HG02885 (cell line): Measurements from ENCODE around the gene ANKRD36C.
A peak's percentile ranks its signal among the peaks of the same experiment; 100 is the strongest.
"Not testable (repeated sequence)": the region's sequence is repeated elsewhere in the genome, so short reads cannot be mapped to it uniquely, and the experiment has no call there.

Experiments used
- ATAC-seq: cut with Tn5 transposase; IDR thresholded peaks from one replicate; pipeline ENCODE4 v1.9.1; 2021; ENCODE audit warnings: mild to moderate bottlenecking; ENCODE audit not compliant: unreplicated experiment, poor library complexity

The ANKRD36C gene

DNA sequence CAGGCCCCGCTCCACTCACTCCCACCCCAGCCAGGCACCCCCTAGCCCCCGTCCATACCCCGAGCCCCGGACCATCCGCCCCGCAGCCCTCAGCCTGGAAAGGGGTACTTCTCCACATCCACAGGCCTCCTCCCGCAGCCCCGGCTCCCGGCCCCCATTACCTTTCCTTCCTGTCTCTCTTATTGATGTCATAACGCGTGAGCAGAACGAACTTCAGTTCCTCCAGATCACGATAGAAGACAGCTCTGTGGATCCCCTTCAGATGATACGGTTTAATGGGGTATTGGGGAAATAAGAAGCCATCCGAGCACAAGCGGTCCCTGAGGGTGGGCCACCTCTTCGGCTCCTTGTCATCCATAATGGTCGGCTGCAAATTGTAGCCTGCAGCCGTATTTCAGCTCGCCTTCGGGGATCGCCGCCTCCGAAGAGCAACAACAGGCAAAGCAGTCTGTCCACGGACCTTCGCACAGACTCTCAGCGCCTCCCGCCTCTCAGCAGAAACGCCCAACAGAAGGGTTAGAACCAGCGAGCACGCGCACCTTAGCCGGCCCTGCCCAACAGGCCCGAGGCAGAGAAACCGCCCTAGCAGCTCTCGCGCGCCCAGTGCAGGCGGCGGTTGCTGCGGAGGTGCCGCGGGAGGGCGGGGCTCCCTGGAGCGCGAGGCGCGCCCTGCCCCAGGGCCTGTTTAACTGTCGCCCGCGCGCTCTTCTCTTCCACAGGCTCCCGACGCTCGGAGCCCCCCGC is at the start of gene ANKRD36C:
Gene ANKRD36C, minus strand, starts transcription at position 474 of the 744 bp plus-strand sequence. Its CDS starts 116 bp downstream, at position 358.
- peak; percentile 95 for ATAC-seq

DNA sequence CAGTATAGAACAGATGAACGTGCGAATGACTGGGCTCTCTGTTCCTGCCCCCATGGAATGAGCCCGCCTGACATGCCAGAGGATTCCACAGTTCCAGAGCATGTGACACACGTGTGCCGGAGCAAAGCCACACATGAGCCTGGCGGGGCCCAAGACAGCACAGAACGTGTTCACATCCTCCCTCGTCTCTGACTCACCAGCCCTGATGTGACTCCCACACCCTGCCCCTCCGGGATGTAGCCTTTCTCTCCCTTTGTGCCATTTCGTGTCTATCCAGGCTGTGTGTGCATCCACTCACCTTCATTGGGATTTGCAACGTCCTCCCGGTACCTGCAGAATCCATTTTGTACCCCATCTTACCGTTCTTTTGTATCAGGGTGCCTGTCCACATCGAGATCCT is 43.9 kb upstream of the ANKRD36C start:
- not testable (repeated sequence) for ATAC-seq

DNA sequence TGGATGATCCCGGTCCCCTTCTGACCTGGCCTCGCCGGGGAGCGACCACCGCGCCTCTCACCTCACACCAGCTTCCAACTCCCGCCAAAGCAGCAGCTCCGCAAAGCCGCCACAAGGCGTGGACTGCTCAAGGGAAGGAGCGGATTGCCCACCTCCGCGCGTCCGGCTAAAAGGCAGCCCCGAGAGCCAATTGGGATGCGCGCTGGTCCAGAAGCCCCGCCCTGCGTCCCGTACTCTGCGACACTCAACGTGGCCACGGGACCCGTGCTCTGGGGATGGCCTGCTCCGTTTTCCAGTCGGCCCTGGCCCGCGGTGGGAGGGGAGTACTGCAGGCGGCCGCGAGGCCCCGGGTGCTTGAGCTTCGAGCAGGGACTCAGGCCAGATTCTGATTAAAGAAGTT is 43.2 kb upstream of the ANKRD36C start, which contains the start of gene GPAT2:
Gene GPAT2, minus strand, starts transcription at position 125 of the 400 bp plus-strand sequence. CDS start 2,557 bp downstream, outside the sequence.
- ATAC-seq = not testable (repeated sequence)

DNA sequence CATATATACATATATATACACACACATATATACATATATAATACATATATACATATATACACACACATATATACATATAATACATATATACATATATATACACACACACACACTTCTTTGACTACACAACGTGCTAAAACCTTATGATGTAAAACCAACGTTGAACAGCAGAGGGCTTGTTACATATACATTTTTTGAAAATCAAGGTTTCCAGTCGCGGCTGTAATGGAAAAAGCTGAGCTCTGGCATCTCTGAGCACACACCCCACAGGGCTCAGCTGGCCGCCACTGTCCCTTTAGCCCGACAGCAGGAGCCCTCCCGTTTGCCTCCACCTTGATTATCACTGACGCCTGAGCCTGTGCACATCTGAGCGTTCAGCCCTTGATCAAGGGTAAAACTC is 42.4 kb upstream of the ANKRD36C start:
- ATAC-seq = not testable (repeated sequence)

DNA sequence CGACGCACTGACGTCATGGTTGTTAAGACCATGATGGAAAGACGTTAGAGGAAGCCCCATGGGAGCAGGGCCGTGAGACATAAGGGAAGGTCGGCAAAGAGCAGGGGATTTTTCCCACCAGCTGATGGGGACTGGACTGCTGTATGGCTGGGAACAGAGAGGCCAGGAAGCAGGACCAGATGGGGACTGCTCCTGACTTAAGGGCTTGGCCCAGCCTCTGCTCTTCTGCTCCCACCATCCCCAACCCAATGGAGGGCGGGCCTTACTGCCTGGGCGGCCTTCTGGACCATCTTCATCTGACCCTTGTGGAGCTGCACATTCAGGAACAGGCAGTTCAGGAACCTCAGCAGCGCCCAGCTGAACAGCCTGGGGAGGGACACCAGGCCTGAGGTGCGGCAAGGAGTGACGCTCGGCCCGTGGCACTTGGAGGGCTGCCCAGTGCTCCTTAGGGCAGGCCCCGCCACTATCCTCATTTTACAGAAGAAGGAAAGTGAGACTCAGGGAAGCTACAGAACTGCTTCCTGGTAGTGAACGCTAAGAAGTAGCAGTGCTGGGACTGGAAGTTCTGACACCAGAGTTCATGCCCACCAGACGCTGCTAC is 36.2 kb upstream of the ANKRD36C start:
- not testable (repeated sequence) for ATAC-seq

DNA sequence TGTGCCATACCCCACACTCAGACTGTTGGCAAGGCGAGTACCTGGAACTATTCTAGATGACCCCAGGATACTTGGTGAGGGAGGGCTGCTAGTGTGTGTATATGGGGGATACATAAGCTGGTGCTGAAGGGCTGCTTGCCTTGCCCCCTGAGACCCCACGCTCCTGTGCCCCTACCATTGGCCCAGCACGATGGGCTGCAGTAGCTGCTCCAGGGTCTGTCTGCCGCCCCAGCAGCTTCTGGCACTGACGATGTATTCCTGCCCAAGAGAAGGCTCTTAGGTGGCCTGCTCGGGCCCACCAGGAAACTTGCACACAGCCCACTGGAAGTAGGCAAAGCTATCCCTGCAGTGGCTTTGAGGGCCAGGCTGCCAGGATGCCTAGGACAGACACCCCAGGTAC is 34.1 kb upstream of the ANKRD36C start:
- ATAC-seq = not testable (repeated sequence)

DNA sequence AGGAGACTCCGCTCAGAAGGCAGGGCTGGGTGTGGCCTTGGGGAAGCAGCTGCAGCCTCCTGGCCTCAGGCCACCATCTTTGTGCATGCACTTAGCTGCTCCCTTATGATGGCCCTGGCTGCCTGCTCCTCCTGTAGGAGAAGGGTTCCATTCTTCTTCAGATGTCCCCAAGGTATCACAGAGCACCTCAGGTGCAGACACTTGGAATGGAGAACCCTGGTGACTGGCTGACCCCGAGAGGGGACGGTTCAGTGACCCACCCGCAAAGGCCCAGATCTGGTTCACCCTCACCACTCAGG is 33.5 kb upstream of the ANKRD36C start:
- ATAC-seq = no peak

DNA sequence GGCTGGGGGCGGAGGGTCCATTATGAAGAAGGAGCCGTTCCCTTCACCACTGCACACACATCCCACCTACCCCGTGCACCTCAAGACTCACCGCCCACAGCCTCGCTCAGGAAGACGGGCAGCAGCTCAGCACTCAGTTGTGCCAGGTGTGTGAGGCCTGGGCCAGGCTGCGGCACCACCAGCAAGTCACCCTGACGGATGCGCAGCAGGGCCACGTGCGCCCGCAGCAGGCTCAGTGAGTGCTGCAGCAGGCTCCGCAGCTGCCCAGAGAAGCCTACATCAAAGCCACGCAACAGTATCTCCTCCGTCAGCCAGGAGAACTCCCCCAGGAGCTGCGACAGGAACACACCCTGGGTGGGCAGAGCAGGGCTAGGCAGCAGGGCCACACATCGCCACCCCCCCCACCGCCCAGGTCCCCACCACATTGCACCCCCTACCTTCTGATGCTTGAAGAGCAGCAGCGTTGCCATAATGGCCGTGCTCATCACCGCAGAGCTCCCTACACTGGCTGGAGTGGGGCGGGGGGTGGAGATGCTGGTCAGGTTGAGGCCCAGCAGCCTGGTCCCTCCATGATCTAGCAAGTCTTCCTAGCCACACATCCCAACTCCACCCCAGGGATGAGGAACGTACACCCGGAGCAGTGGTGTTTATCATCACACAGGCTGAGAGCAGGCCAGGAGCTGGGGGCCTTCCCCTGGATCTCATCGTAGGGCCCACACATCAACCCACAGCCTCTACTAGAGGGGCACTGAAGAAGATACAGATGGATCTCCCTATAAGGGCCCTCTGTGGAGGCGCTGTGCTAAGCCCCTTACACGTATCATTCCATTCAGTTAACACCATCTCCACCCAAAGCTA is 32.9 kb upstream of the ANKRD36C start:
- no peak for ATAC-seq

DNA sequence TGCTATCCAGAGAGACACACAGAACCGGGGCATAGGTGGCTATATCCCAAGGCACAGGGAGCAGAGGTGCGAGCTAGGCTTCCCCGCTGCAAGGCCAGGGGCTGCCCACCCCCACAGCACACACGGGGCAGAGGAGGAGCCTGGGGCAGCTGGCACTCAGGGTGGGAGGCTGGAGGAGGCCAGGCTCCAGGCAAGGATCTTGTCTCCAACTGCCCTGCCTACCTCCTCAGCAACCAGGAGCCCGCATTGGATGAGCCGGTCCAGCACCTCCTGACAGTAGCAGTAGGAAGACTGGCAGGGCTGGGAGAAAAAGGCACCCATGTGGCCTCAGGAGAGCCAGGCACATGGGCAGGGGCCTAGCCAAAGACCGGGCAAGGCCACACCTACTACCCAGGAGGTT is 32.1 kb upstream of the ANKRD36C start:
- ATAC-seq = not testable (repeated sequence)

DNA sequence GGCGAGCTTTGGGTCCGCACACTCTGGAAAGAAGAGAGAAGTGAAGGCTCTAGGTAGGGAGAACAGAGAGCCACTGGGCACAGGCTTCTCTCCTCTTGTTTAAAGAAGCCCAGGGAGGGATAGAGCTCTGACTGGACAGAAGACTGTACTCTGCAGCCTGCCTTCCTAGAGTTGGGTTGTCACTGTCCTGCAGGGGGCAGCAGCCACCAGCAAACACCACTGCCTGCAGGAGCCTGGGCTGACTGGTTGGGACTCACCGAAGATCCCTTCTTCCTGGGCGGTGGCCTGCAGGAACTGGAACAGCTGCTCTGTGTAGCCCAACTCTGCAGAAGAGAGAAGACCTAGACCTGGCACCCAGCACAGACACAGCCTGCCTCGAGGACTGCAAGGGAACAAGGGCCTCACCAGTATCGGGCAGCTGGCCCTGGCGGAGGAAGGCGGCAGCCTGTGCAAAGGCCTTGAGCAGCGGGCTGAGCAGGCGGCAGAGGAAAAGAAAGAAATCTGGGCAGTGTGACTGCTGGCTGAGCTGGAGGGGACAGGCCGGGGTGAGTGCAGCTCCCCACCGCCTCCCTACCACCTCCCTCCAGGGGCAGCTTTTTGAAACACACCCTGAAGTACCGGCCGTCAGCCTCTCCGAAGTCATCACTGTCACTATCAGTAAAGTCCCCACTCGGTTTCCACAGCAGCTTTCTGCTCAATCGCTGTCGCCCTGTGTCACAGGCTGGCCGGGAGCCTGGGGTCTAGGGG is 31.2 kb upstream of the ANKRD36C start:
- ATAC-seq = peak; percentile 83

DNA sequence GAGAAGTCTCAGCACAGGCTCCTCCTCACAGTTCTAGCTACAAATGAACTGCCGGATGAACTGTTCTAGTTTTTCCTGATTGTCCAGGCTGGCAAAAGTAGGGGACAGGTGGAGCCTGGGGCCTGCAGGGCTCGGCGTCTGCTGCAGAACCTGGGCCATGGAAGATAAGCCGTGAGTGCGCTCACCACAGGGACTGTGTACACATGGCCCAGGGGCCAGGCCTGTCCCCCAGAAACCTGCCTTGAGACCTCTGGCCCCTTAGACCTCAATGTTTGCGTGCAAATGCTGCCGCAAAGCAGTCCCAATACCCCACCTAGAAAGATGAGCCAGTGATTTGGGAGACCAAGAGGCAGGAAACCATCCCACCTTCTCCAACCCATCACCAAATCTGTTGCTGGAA is 30.5 kb upstream of the ANKRD36C start:
- not testable (repeated sequence) for ATAC-seq

DNA sequence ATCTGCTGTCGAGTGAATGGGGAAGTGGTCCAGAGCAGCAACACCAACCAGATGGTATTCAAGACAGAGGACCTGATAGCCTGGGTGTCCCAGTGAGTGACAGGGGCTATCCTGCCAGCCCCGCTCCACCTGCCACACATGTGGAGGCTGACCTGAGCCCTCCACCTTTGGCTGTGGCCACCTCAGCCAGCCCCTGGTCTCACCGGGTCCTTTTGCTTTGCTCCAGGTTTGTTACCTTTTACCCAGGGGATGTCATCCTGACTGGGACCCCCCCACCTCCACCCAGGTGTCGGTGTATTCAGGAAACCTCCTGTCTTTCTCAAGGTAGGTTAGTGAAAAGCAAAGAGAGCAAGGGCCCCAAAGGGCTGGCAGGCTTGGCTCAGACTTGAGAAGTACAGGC is 29.5 kb upstream of the ANKRD36C start:
- ATAC-seq = not testable (repeated sequence)

DNA sequence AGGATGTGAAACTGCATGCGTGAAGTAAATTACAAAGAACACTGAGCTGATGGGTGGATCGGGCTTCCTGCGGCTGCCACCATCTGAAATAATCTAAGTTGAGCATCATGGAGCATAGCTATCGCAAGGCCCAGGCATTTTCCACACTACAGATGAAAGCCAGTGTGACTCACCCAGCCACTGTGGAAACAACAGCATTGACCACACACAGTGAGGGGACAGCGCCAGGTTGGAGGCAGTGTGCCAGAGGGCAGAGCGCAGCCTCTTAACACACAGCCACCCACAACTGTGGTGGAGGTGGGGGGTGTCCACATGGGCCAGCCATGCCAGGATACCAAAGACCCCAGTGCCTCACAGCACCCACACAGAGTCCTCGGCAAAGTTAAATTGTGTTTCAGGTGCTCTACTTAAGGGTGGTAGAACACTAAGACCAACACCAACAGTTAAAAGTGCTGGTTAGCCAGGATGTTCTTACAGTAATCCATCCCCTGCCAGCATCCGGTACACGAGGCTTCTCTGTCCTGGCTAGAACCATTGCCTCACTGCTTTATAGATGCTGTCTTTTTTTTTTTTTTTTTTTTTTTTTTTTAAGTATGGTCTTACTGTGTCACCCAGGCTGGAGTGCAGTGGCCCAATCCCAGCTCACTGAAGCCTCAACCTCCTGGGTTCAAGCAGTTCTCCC is 28.4 kb upstream of the ANKRD36C start:
- not testable (repeated sequence) for ATAC-seq

DNA sequence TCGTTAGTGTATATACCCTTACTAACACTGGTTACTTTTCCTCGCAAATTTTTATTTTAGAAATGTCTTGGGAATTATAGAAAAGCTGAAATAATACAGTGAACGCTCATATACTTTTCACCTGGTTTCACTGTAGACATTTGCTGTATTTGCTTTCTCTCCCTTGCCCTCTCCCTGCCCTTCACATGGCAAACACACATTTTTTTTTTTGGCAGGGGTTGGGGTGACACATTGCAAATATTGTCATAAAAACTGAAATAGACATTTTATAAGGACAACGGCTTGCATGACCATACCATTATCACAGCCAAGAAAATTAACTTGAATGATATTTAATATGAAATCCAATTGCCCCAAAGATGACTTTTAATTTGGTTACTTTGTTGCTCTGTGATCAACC is 24.7 kb upstream of the ANKRD36C start:
- ATAC-seq = not testable (repeated sequence)

DNA sequence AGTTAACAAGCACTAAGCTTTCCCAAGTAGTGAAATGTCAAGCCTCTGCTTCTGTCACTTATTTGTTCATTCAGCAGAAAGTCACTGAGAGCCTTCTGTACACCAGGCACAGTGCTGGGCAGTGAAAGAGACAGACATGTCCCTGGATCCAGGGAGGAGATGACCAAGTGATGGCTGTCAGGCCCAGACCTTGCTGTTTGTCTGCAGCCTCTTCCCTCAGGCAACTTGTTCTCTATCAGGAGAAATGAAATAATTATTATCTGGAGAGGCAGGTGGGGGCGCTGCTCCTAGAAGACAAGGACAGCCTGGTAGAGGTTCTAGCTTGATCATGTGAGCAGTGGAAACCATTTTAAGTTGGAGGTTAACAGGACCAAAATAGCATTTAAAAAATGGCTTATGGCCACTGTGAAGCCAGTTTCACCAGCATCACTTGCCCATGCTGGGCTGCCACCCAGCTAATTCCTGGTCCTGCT is 21.2 kb upstream of the ANKRD36C start:
- ATAC-seq = not testable (repeated sequence)

DNA sequence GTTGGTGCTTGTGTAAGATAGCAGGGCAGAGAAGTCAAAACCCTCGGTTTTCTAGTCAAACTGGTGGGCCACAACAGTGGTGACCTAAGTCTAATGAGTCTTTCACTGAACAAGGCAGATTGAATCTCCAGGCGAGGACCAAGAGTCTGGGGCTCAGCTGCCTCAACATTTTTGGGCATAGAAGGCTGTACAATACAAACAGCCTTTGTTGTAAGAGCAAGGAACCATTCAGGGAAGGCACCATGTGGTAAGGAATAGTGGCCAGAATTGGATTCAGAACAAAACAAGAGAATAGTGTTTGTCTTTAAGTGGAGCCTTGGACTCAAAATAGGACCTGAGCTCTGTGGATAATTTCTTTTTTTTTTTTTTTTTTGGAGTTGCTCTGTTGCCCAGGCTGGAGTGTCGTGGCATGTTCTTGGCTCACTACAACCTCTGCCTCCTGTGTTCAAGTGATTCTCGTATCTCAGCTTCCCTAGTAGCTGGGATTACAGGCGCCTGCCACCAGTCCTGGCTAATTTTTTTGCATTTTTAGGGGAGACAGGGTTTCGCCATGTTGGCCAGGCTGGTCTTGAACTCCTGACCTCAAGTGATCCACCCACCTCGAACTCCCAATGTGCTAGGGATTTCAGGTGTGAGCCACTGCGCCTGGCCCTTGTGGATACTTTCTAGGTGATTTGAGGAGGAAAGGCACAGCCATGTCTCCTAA is 20.6 kb upstream of the ANKRD36C start:
- not testable (repeated sequence) for ATAC-seq

DNA sequence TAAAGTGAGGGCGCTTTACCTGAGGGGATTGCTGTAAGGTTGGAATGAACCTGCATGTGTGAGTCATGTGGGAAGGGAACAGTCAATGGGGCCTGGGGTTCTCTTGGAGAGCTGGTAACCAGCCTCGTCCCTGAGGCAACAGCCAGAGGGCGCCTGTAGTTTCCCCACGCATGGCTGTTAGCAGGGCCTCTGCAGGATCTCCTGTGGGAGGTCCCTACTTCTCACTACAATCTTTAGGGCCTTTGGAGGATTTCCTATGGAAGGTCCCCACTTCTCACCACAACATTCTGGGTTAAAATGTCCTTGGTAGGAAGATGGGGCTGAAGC is 19.5 kb upstream of the ANKRD36C start:
- ATAC-seq = peak; percentile 12

DNA sequence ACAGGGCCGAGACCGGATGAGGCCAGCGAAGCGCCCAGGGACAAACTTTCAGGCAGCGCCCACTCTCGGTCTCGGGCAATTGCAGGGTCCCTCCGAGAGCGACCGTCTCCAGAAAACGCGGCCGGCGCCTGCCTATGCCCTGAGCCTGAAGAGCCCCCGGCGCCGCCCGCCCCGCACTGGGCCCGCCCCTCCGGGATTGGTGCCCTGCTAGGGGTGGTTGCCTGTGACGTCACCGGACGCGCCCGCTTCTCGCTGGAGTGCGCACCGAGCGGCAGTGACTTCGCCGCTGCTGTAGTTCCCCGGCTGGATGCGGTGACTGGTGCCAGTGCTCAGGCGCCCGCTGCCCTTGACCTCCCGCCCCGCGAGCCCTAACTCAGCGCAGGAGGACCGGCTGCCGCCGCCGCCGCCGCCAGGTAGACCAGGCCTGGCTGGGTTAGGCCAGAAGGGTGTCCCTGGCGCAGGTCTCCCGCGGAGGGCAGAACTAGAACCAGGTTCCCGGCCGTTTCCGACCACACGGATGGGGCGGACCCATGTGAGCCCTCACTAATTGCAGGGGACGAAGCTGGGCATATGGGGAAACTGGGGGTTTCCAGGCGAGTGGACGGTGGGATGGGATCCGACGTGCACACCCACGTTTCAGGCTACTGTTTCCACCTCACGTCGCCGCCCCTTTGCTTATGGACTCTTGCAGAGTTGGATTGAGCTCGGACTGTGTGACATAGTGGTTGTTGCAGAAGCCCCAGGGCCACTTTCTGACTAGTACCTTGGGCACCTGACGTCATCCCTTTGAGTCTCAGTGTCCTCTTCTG is 18.9 kb upstream of the ANKRD36C start:
- peak; percentile 99 for ATAC-seq
